ENCODE data around the gene PIBF1.
A peak's percentile ranks its signal among the peaks of the same experiment; 100 is the strongest.
"Not testable (repeated sequence)": the region's sequence is repeated elsewhere in the genome, so short reads cannot be mapped to it uniquely, and the experiment has no call there.

The PIBF1 gene

DNA sequence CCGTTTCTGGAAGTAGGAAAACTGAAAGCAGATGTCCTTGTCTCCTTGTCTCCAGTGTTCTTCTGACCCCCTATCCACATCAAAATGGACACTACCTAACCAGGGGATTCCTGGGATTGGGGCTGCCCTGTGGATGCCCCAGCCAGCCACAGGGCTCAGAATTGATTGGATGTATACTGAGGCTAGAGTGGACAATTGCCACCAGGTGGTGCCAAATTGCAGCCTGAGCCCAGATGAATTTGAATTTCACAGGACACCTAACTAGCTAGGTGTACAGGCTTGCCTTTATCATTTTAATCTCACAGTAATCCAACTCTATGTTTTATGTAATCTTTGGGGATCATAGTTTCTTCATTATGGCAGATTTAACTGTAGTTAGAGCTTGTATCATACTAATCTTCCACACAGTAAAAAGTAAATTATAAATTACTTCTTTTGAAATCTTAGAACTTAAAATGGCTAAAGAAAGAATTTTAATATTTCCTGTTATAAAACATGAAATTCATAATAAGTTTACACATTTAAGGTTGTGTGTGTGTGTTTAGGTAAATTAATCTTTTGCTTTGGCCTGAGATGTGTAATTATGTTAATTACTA is 58.0 kb downstream of the PIBF1 start:
- no peak overlapping the region for H3K4me2 ChIP-seq (ENCODE audit: low read length)
- no peak overlapping the region for H3K9ac ChIP-seq
- no peaks in the 10 kb centered on the region for H3K4me1 ChIP-seq
- no peaks in the 10 kb centered on the region for H3K9me3 ChIP-seq (ENCODE audit: control insufficient read depth, low read length)
- no peaks in the 10 kb centered on the region for H3K36me3 ChIP-seq (ENCODE audit: control insufficient read depth, insufficient read depth, low read length)
- no peak overlapping the region for H3K27ac ChIP-seq
- no peaks in the 10 kb centered on the region for H3K27me3 ChIP-seq (ENCODE audit: control insufficient read depth, insufficient read depth, low read length)
- no peaks in the 10 kb centered on the region for H3K79me2 ChIP-seq
- no peak overlapping the region for H2AFZ ChIP-seq
- TF ChIP-seq CTCF (IDR thresholded peaks at IDR 0.05) = peak; percentile 14
- H3K4me3 ChIP-seq (ENCODE audit: low read depth, low read length) = no peak overlapping the region

- Histone ChIP-seq H3K4me2 (ENCODE audit: low read length) (no peak overlapping the region), H3K27ac (no peak overlapping the region), H3K36me3 (ENCODE audit: control insufficient read depth, insufficient read depth, low read length) (no peaks in the 10 kb centered on the region), H3K9me3 (ENCODE audit: control insufficient read depth, low read length) (no peaks in the 10 kb centered on the region), H3K79me2 (no peaks in the 10 kb centered on the region), H3K9ac (no peak overlapping the region), H3K4me1 (no peaks in the 10 kb centered on the region), H3K4me3 (ENCODE audit: low read depth, low read length) (no peak overlapping the region), H3K27me3 (ENCODE audit: control insufficient read depth, insufficient read depth, low read length) (no peaks in the 10 kb centered on the region), H2AFZ (no peak overlapping the region)
- no peak for TF ChIP-seq CTCF (IDR thresholded peaks at IDR 0.05)
Measured at GRCh38 chr13:72842991-72843390, 61.1 kb downstream of the PIBF1 start.

GRCh38 chr13:72845148-72845547 is 63.2 kb downstream of the PIBF1 start:
- not testable (repeated sequence) for H3K9me3 ChIP-seq (ENCODE audit: control insufficient read depth, low read length); H3K9ac ChIP-seq; H3K27ac ChIP-seq; H3K36me3 ChIP-seq (ENCODE audit: control insufficient read depth, insufficient read depth, low read length); H3K4me3 ChIP-seq (ENCODE audit: low read depth, low read length); H3K4me1 ChIP-seq; H3K4me2 ChIP-seq (ENCODE audit: low read length); H3K27me3 ChIP-seq (ENCODE audit: control insufficient read depth, insufficient read depth, low read length); H3K79me2 ChIP-seq; H2AFZ ChIP-seq

DNA sequence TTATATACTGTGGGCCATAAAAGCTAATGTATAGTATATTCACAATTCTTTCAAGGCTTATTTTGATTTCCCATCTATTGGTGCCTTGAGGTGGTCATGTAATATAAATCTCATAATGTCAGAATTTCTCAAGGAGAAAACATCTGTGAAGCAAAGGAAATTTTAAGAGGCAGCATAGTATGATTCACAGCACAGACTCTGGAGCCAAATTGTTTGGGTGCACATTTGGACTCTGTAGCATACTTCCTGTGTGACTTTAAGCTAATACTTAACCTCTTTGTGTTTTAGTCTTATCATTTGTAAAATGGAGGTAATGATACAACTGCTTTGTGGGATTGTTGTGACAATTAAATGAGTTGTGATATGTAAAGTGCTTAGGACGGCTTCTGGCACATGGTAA is 67.6 kb downstream of the PIBF1 start:
- Histone ChIP-seq H3K4me2 (ENCODE audit: low read length) (no peak overlapping the region), H3K4me1 (no peaks in the 10 kb centered on the region), H3K27me3 (ENCODE audit: control insufficient read depth, insufficient read depth, low read length) (no peaks in the 10 kb centered on the region), H3K36me3 (ENCODE audit: control insufficient read depth, insufficient read depth, low read length) (no peaks in the 10 kb centered on the region), H3K79me2 (no peaks in the 10 kb centered on the region), H2AFZ (no peak overlapping the region), H3K9me3 (ENCODE audit: control insufficient read depth, low read length) (no peaks in the 10 kb centered on the region), H3K27ac (no peak overlapping the region), H3K9ac (no peak overlapping the region), H3K4me3 (ENCODE audit: low read depth, low read length) (no peak overlapping the region)
- no peak for TF ChIP-seq CTCF (IDR thresholded peaks at IDR 0.05)

- H3K27me3 ChIP-seq (ENCODE audit: control insufficient read depth, insufficient read depth, low read length) = no peaks in the 10 kb centered on the region
- H3K4me3 ChIP-seq (ENCODE audit: low read depth, low read length) = no peak overlapping the region
- no peak overlapping the region for H2AFZ ChIP-seq
- no peaks in the 10 kb centered on the region for H3K4me1 ChIP-seq
- no peaks in the 10 kb centered on the region for H3K79me2 ChIP-seq
- no peak overlapping the region for H3K27ac ChIP-seq
- no peak for TF ChIP-seq CTCF (IDR thresholded peaks at IDR 0.05)
- H3K9me3 ChIP-seq (ENCODE audit: control insufficient read depth, low read length) = no peaks in the 10 kb centered on the region
- H3K4me2 ChIP-seq (ENCODE audit: low read length) = no peak overlapping the region
- H3K9ac ChIP-seq = no peak overlapping the region
- H3K36me3 ChIP-seq (ENCODE audit: control insufficient read depth, insufficient read depth, low read length) = no peaks in the 10 kb centered on the region
Measured at GRCh38 chr13:72850959-72851677, 69.2 kb downstream of the PIBF1 start.

All from parathyroid adenoma (tissue), 2 donors.